Transverse colon (tissue), 4 donors: Measurements from ENCODE around the gene RNASE11. TPM values are rescaled to one million over a fixed set of nuclear protein-coding genes. Genes with fewer than 3 reads are reported as not detected.
"Not testable (repeated sequence)": the region's sequence is repeated elsewhere in the genome, so short reads cannot be mapped to it uniquely, and the experiment has no call there.

ENCODE experiments used
- DNase-seq: peaks from one replicate; pipeline ENCODE4 v3.0.0-alpha.2; 2019
- H3K27ac ChIP-seq, 4 donors: fragments of 200-600 bp; sonication (generic); 2 replicates each; pipeline ENCODE4 v1.5.1; 2016 to 2018; ENCODE audit warnings: inconsistent platforms in 4 of 4
- H3K27me3 ChIP-seq: fragments of 200-600 bp; sonication (generic); 2 replicates; pipeline ENCODE4 v1.5.1; 2017; ENCODE audit warnings: inconsistent platforms
- H3K36me3 ChIP-seq, 4 donors: fragments of 200-600 bp; sonication (generic); 2 replicates each; pipeline ENCODE4 v1.5.1; 2017 to 2019; ENCODE audit warnings: inconsistent platforms in 4 of 4
- H3K4me1 ChIP-seq, 4 donors: fragments of 200-600 bp; sonication (generic); 2 replicates each; pipeline ENCODE4 v1.5.1; 2017 to 2020; ENCODE audit warnings: inconsistent platforms in 4 of 4
- H3K4me3 ChIP-seq, 4 donors: fragments of 200-600 bp; sonication (generic); 1 replicate in 1 of 4; 2 replicates in 3 of 4; pipeline versions ENCODE4 v1.5.1 to v1.6.1; 2017 to 2019; ENCODE audit warnings: inconsistent platforms in 4 of 4
- H3K9me3 ChIP-seq, 2 donors: fragments of 200-600 bp; sonication (generic); 2 replicates each; pipeline ENCODE4 v1.5.1; 2017 to 2019; ENCODE audit warnings: inconsistent platforms in 2 of 2
- EP300 ChIP-seq: sonication (generic); formaldehyde crosslinking; IDR thresholded peaks from one replicate; pipeline ENCODE4 v1.6.1; 2017; ENCODE audit warnings: antibody characterized with exemption, low read depth
- POLR2A ChIP-seq: fragments of 450-650 bp; IDR thresholded peaks from one replicate; pipeline ENCODE4 v1.6.1; 2016; ENCODE audit warnings: antibody characterized with exemption, mild to moderate bottlenecking, moderate library complexity
- POLR2AphosphoS5 ChIP-seq, 3 donors: sonication (generic); formaldehyde crosslinking; IDR thresholded peaks; one replicate each; pipeline ENCODE4 v1.6.1; 2016; ENCODE audit warnings: antibody characterized with exemption in 3 of 3
- WGBS, 2 donors: methylation state at CpG; one replicate each; pipeline ENCODE4 v1.1.5; 2018; ENCODE audit warnings: low coverage in 1 of 2; 5-methylcytosine and 5-hydroxymethylcytosine counted together
- in situ Hi-C, 4 donors: fragments of 200-750 bp; cut with MboI; loops; one replicate each; pipeline versions ENCODE4 v1.15.0 to v1.15.1; 2017; ENCODE audit warnings: low sequenced_read_pairs in 3 of 4, low pct_ligation_motif_present in 1 of 4, low pct_unique_long_range_greater_than_20kb in 1 of 4
- intact Hi-C: fragments of 100-400 bp; cut with DNase I; formaldehyde crosslinking; loops from one replicate; pipeline ENCODE4 v1.15.1; 2023; ENCODE audit warnings: low total_unique reads
- total RNA-seq, 4 donors: library from RNA; depleted of rRNA; stranded (reverse); fragments of >200 nt; gene quantifications; one replicate each; pipeline ENCODE4 v1.1.0, GENCODE V29; 2016
- TF ChIP-seq, protein P1 (sequence below), 5 experiments: fragments of 200-600 bp in 3 of 5; fragments of 450-650 bp in 2 of 5; sonication (generic) in 3 of 5; IDR thresholded peaks; 1 replicate in 2 of 5; 2 replicates in 3 of 5; pipeline ENCODE4 v1.5.1; 2016 to 2017; ENCODE audit warnings: antibody characterized with exemption in 5 of 5, inconsistent platforms in 3 of 5, mild to moderate bottlenecking in 2 of 5, moderate library complexity in 1 of 5

The RNASE11 gene
- total RNA-seq, 4 donors from 2014 or later = not detected

DNA sequence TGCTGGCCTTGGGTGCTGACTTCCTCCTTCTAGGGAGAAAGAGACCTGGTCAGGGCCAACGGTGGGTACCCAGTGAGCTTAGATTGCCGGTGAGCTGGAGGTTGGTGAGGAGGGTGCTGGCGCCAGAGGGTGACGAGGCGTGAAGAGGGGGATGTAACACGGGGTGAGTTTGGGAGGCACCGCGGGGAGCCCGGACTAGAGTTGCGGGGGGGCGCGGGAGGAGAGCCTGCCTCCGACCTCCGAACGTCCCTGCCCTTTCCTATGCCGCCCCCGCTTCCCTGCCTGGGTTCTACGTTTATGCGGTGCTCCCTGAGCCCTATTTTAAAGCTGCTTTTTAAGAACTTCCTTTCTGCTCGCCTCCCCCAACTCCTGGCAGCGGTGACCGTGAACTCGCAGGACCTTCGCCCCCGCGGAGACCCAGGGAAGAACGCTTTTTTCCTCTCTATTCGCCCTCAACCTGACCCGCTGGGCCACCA, 35.1 kb upstream of the RNASE11 start:
- DNase-seq = no peak
- Histone ChIP-seq H3K27me3 (peaks cover 10% of the 10 kb centered on the region), H3K9me3 (no peaks in the 10 kb centered on the region), H3K27ac (no peak overlapping the region), H3K36me3 (no peaks in the 10 kb centered on the region), H3K4me1 (peaks cover 0 to 22% (median 15%) of the 10 kb centered on the region in 4 donors), H3K4me3 (no peak overlapping the region)
- 13 to 58% methylated on average over 10 to 29 of the region's 29 CpGs for WGBS, 2 donors
- TF ChIP-seq, protein P1, sequence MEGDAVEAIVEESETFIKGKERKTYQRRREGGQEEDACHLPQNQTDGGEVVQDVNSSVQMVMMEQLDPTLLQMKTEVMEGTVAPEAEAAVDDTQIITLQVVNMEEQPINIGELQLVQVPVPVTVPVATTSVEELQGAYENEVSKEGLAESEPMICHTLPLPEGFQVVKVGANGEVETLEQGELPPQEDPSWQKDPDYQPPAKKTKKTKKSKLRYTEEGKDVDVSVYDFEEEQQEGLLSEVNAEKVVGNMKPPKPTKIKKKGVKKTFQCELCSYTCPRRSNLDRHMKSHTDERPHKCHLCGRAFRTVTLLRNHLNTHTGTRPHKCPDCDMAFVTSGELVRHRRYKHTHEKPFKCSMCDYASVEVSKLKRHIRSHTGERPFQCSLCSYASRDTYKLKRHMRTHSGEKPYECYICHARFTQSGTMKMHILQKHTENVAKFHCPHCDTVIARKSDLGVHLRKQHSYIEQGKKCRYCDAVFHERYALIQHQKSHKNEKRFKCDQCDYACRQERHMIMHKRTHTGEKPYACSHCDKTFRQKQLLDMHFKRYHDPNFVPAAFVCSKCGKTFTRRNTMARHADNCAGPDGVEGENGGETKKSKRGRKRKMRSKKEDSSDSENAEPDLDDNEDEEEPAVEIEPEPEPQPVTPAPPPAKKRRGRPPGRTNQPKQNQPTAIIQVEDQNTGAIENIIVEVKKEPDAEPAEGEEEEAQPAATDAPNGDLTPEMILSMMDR (IDR thresholded peaks at IDR 0.05) = no peak
- TF ChIP-seq EP300 = no peak
- TF ChIP-seq POLR2AphosphoS5 (IDR thresholded peaks at IDR 0.05) = no peak
- TF ChIP-seq POLR2A = no peak
- in situ Hi-C loops (loop anchor here in 2 of 4 donors (10.0 to 25.0 kb wide), 2 partner anchors 158 to 211 kb away; partner anchors contain the start of genes PIP4P1 (in 1 of the 2), PNP (in 1 of the 2) and TEP1 (in 1 of the 2)), intact Hi-C loops (no loop called here)

DNA sequence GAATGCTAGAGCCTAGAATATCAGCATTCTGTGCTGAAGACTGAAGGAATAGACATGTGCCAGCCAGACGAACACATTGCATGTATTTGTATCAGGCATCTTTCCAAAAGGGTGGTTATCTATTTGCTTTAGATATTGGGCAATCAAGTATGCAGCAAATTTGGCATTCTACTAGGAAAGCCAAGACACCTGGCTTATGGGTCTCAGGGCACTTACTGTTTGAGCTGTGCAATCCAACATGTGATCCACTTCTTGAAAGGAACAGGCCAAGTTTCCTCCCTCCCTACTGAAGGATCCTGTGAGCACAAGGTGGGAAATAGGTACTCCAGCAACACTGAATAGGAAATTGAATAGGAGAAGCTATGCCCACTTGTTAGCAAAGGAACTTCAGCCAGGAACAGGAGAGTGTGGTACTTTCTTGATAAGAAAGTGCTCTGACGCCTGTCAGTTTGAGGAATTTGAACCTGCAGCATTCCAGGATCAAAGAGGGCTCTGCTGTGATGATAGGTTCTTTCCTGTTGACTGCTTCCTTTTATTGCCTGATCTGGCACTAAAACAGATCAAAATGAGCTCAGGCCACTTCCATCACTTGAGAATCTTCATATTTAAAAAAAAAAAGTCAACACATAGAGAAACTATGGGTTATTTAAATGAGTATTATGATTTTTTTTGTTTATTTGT, 33.1 kb upstream of the RNASE11 start:
- intact Hi-C loops (no loop called here), in situ Hi-C loops (loop anchor here in 2 of 4 donors (10.0 to 25.0 kb wide), 2 partner anchors 156 to 209 kb away; partner anchors contain the start of genes PIP4P1 (in 1 of the 2), PNP (in 1 of the 2) and TEP1 (in 1 of the 2))
- Histone ChIP-seq H3K9me3 (no peaks in the 10 kb centered on the region), H3K36me3 (no peaks in the 10 kb centered on the region), H3K4me3 (no peak overlapping the region), H3K27ac (no peak overlapping the region), H3K27me3 (peaks cover 6% of the 10 kb centered on the region), H3K4me1 (peaks cover 0 to 21% (median 11%) of the 10 kb centered on the region in 4 donors)
- WGBS, 2 donors = 49 to 60% methylated on average over 2 of the region's 2 CpGs
- DNase-seq = no peak
- TF ChIP-seq EP300 = no peak
- TF ChIP-seq POLR2A = no peak
- TF ChIP-seq, protein P1 (IDR thresholded peaks at IDR 0.05) = no peak
- TF ChIP-seq POLR2AphosphoS5 (IDR thresholded peaks at IDR 0.05) = no peak

DNA sequence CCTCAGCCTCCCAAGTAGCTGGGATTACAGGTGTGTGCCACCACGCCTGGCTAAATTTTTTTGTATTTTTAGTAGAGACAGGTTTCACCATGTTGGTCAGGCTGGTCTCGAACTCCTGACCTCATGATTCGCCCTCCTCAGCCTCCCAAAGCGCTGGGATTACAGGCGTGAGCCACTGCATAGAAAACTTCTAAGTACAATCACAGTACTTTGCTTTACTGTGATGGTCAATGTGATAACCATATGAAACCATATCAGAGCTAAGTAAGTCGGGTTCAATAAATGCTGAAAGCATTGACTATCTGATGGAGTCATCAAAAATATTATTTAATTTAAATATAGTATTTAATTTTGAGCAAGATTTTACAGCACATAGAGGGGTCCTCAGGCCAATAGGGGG, 31.9 kb upstream of the RNASE11 start:
- intact Hi-C loops = loop anchor here (10.0 kb wide), 2 partner anchors 155 to 285 kb away; partner anchors contain the start of genes CCNB1IP1, PIP4P1 and PNP

DNA sequence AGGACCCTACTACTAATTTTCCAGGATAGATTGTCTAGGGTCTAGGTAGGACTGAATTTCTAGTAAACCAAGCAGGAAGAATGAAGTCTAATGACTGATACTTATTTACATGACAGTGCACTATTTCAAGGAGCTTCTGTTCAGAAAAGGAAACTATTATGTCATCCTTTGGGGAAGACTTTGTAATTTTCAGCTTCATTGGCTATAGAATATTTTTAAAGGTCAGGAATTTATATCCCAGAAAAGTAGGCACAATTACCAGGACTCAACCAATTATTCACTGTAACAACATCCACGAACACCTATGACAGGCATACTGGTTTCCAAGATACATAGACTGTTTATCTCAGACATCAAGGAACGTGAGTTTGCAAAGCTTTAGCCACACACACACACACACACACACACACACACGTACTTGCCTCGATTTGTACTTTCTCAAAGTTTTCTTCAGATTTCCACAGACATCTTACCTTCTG, 30.5 kb upstream of the RNASE11 start:
- Histone ChIP-seq H3K27me3 (peaks cover 6% of the 10 kb centered on the region), H3K27ac (no peak overlapping the region), H3K4me1 (peaks cover 0 to 13% (median 8%) of the 10 kb centered on the region in 4 donors), H3K9me3 (no peaks in the 10 kb centered on the region), H3K4me3 (no peak overlapping the region), H3K36me3 (no peaks in the 10 kb centered on the region)
- no peak for DNase-seq
- in situ Hi-C loops (loop anchor here in 1 of 4 donors (10.0 to 25.0 kb wide), 2 partner anchors 66 to 206 kb away; partner anchors contain the start of genes ANG, RNASE4 and TEP1), intact Hi-C loops (loop anchor here (10.0 kb wide), 2 partner anchors 154 to 284 kb away; partner anchors contain the start of genes CCNB1IP1, PIP4P1 and PNP)
- TF ChIP-seq, protein P1 (IDR thresholded peaks at IDR 0.05) = no peak
- TF ChIP-seq POLR2A (no peak), POLR2AphosphoS5 (IDR thresholded peaks at IDR 0.05) (no peak), EP300 (no peak)
- 61 to 62% methylated on average over 4 of the region's 4 CpGs for WGBS, 2 donors

More for the DNA sequence above, 31.9 kb upstream of the RNASE11 start:
- peaks cover 0 to 19% (median 7%) of the 10 kb centered on the region in 4 donors for H3K4me1 ChIP-seq
- H3K36me3 ChIP-seq, H3K27ac ChIP-seq, H3K4me3 ChIP-seq, H3K27me3 ChIP-seq, DNase-seq, H3K9me3 ChIP-seq: not testable (repeated sequence)
- WGBS, 2 donors = 91 to 100% methylated on average over 2 to 6 of the region's 6 CpGs
- in situ Hi-C loops = loop anchor here in 2 of 4 donors (10.0 to 25.0 kb wide), 3 partner anchors 65 to 207 kb away; partner anchors contain the start of genes ANG (in 1 of the 2), PIP4P1 (in 1 of the 2), PNP (in 1 of the 2) and RNASE4 (in 1 of the 2)
